WI38 (cell line): ENCODE results near the gene EDEM1.
"Not testable (repeated sequence)": the region's sequence is repeated elsewhere in the genome, so short reads cannot be mapped to it uniquely, and the experiment has no call there.

Experiments used
- H3K4me3 ChIP-seq: 2 replicates; pipeline ENCODE4 v1.5.1; 2011; ENCODE audit warnings: low read depth, mild to moderate bottlenecking, control low read depth, low read length
- CTCF ChIP-seq: IDR thresholded peaks from 2 replicates; pipeline ENCODE4 v1.5.1; 2012; ENCODE audit warnings: low read depth, mild to moderate bottlenecking, control low read depth, low read length

Gene EDEM1

DNA sequence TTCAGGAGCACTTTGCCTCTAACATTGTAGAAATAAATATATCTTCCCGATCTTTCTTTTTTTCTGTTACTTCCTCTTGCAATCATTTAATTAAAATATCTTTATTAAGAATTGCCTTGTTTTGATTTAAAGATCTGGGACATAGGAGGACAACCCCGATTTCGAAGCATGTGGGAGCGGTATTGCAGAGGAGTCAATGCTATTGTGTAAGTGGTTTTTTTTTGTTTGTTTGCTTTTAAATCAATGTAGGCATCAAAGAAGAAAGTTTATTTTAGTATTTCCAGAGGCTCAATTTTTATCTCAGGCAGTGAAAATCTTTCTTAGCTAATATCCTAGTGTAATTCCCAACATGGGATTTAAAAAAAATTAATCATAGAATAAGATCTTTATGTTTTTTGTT, 15.5 kb upstream of the EDEM1 start:
- no peak for TF ChIP-seq CTCF
- no peak overlapping the region for H3K4me3 ChIP-seq

GRCh38 chr3:5179036-5179435, 8.5 kb upstream of the EDEM1 start:
- H3K4me3 ChIP-seq = not testable (repeated sequence)

DNA sequence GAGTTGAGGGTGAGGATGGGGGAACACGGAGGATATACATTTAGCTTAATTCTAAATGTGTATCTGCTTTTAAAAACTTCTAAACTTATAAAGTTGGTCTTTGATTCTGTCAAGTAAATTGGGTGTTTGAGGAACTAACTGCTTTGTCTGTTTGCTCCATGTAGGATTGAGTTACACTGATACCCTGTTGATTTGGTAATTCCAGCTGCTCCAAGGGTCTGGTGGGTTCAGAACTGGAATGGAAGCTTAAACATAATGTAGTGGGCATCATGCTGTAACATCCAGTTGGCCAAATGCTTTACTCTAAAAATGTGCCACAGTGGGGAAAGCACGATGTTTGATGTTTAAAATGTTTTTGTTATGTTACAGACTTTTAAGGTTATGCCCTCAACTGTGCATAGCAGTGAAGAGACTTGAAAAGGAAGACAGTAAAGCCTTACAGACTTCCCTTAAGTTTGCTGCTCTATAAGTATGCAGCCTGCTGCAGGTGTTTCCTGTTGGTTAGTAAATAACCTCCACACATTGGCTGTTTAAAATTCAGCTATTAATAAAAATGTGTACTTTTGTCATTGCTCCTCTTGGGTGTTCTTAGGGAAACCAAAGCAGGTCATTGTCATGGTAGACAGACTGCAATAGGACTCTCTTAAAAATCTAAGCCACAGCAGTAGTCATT, 5.9 kb upstream of the EDEM1 start:
- TF ChIP-seq CTCF = no peak
- no peak overlapping the region for H3K4me3 ChIP-seq

DNA sequence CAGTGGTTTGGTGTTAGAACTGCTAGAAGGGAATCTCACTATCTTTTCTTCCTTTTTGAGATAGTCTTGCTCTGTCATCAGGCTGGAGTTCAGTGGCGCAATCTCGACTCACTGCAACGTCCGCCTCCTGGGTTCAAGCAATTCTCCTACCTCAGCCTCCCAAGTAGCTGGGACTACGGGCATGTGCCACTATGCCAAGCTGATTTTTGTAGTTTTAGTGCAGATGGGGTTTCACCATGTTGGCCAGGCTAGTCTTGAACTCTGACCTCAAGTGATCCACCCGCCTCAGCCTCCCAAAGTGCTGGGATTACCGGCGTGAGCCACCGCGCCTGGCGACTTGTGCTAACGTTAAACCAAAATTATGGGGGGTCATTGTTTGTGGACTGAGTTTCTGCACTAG, 3.8 kb upstream of the EDEM1 start:
- H3K4me3 ChIP-seq = not testable (repeated sequence)

- TF ChIP-seq CTCF = no peak
- H3K4me3 ChIP-seq = no peak overlapping the region
These were observed 3.0 kb upstream of the EDEM1 start for GRCh38 chr3:5184499-5184898.

DNA sequence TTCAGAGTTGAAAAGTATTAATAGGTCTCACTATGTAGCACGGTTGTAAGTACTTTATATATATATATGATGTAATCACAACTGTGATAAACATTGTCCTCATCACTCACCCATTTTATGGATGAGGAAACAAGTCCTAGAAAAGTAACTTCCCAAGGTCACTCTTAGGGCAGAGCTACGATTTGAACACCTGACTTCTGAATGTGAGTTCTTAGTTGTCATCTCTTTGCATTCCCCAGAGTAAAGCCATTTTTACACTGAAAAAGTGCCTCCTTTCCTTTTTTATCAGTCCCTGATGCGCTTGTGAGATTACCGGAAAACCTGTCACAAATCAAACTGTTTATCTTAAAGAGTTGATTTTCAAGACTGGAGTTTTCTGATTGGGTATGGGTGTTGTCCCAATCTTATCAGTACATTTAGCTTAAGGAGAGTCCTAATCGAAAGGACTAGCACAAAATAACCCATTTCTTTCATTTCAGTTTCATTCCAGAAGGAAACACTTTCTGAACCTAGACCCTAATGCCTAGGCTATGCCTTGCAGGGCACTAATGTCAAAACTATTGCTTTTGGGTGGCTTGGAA, 2.3 kb upstream of the EDEM1 start:
- no peak for TF ChIP-seq CTCF
- no peak overlapping the region for H3K4me3 ChIP-seq

- no peak for TF ChIP-seq CTCF
- peak overlapping the region; percentile 58; the same call in 1 of the 2 replicates for H3K4me3 ChIP-seq
These were observed 1.2 kb upstream of the EDEM1 start for GRCh38 chr3:5186089-5186857.

DNA sequence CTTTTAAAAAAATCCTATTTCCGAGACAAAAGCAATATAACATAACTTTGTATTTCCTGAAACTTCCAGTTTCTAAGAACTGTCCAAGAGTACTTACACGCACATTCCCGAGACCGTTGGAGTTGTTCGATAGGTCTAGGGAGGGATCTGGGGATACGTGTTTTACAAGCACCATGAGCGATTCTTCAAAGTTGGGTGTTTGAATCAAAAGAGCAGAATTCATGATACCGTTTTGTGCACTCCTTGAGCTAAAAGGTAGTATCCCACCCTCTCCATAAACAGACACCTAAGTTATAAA, 700 bp upstream of the EDEM1 start:
- TF ChIP-seq CTCF = no peak

More for the DNA sequence above, 700 bp upstream of the EDEM1 start:
- peak overlapping the region; percentile 58 for H3K4me3 ChIP-seq
